OCI-LY3 (cell line): Measurements from ENCODE around the gene SPINK4.

Experiments
- H2AFZ ChIP-seq: fragments of 200-600, 300-600 bp; shearing (Covaris generic); 2 replicates; pipeline ENCODE4 v1.6.0; 2014; ENCODE audit warnings: antibody characterized with exemption, low read depth, low read length
- H3K27ac ChIP-seq: fragments of 200-600, 300-600 bp; sonication (generic); 2 replicates; pipeline ENCODE4 v1.5.1; 2014; ENCODE audit warnings: mild to moderate bottlenecking, low read length, moderate library complexity, mixed read lengths
- H3K27me3 ChIP-seq: fragments of 200-600, 300-600 bp; sonication (generic); 2 replicates; pipeline ENCODE4 v1.6.1; 2014; ENCODE audit warnings: low read depth, low read length, mixed read lengths
- H3K36me3 ChIP-seq: fragments of 200-600, 300-600 bp; sonication (generic); replicated peaks from 2 replicates; pipeline ENCODE3; 2014; ENCODE audit warnings: low read depth, low read length, mixed read lengths
- H3K4me1 ChIP-seq: fragments of 300-600, 200-600 bp; sonication (generic); 2 replicates; pipeline ENCODE4 v1.6.1; 2014; ENCODE audit warnings: low read length, mixed read lengths
- H3K4me2 ChIP-seq: fragments of 200-600, 300-600 bp; sonication (generic); 2 replicates; pipeline ENCODE4 v1.6.1; 2014; ENCODE audit warnings: low read length, mixed read lengths
- H3K4me3 ChIP-seq: fragments of 300-600, 200-600 bp; sonication (generic); 2 replicates; pipeline ENCODE4 v1.5.1; 2014; ENCODE audit warnings: antibody characterized with exemption, mild to moderate bottlenecking, low read length, moderate library complexity
- H3K79me2 ChIP-seq: fragments of 300-600, 200-600 bp; shearing (Covaris generic); 2 replicates; pipeline ENCODE4 v1.6.1; 2014; ENCODE audit warnings: mild to moderate bottlenecking, low read length, mixed read lengths
- H3K9ac ChIP-seq: fragments of 300-600, 200-600 bp; shearing (Covaris generic); 2 replicates; pipeline ENCODE4 v1.6.0; 2014; ENCODE audit warnings: mild to moderate bottlenecking, low read length, moderate library complexity
- H3K9me3 ChIP-seq: fragments of 200-600, 300-600 bp; shearing (Covaris generic); 2 replicates; pipeline ENCODE4 v1.6.1; 2014; ENCODE audit warnings: low read length, mixed read lengths; ENCODE audit not compliant: insufficient read depth
- H4K20me1 ChIP-seq: fragments of 200-600, 300-600 bp; sonication (generic); 2 replicates; pipeline ENCODE4 v1.6.1; 2016; ENCODE audit warnings: low read length, mixed read lengths; ENCODE audit not compliant: insufficient read depth
- CTCF ChIP-seq: fragments of 200-600, 300-600 bp; sonication (generic); IDR thresholded peaks from 2 replicates; pipeline ENCODE4 v1.5.1; 2014; ENCODE audit warnings: antibody characterized with exemption, low read length, low read depth
- EZH2phosphoT487 ChIP-seq: fragments of 200-600 bp; shearing (Covaris generic); IDR thresholded peaks from 2 replicates; pipeline ENCODE4 v1.6.1; 2018; ENCODE audit warnings: antibody characterized with exemption, mixed run types, low read depth

SPINK4 gene

GRCh38 chr9:33289936-33290246 is 49.9 kb downstream of the SPINK4 start:
- Histone ChIP-seq H3K36me3 (peaks cover 32% of the 10 kb centered on the region), H3K4me2 (peak overlapping the region; percentile 80), H4K20me1 (0 out of 2 replicates have a peak, but pooled peaks cover 3% of the 10 kb centered on the region), H3K79me2 (peaks cover 50% of the 10 kb centered on the region), H3K9me3 (no peaks in the 10 kb centered on the region), H3K27ac (peak overlapping the region; percentile 83), H3K27me3 (no peaks in the 10 kb centered on the region), H2AFZ (peak overlapping the region; percentile 39; the same call in 1 of the 2 replicates), H3K4me3 (peak overlapping the region; percentile 89), H3K9ac (peak overlapping the region; percentile 93), H3K4me1 (peaks cover 51% of the 10 kb centered on the region)
- no peak for TF ChIP-seq CTCF
- TF ChIP-seq EZH2phosphoT487: no peak

GRCh38 chr9:33290247-33291030 is 50.5 kb downstream of the SPINK4 start, which contains the start of gene NFX1:
TSS of gene NFX1 (plus strand) at chr9:33290516. CDS start at chr9:33290573, 57 bp downstream.
- H3K9ac ChIP-seq: peak within 1 kb of the TSS; percentile 93
- H3K4me3 ChIP-seq: peak within 1 kb of the TSS; percentile 89
- peaks cover 36% of the 10 kb centered on the region for H3K36me3 ChIP-seq
- no peak for TF ChIP-seq CTCF
- no peak for TF ChIP-seq EZH2phosphoT487
- peak within 1 kb of the TSS; percentile 39; the same call in 1 of the 2 replicates for H2AFZ ChIP-seq
- H3K79me2 ChIP-seq: peaks cover 56% of the 10 kb centered on the region
- H3K9me3 ChIP-seq: no peaks in the 10 kb centered on the region
- H4K20me1 ChIP-seq: 0 out of 2 replicates have a peak, but pooled peaks cover 3% of the 10 kb centered on the region
- peak within 1 kb of the TSS; percentile 93 for H3K4me2 ChIP-seq
- H3K27me3 ChIP-seq: no peaks in the 10 kb centered on the region
- peaks cover 57% of the 10 kb centered on the region for H3K4me1 ChIP-seq
- peak within 1 kb of the TSS; percentile 83 for H3K27ac ChIP-seq

- no peak overlapping the region for H2AFZ ChIP-seq
- peaks cover 61% of the 10 kb centered on the region for H3K79me2 ChIP-seq
- H4K20me1 ChIP-seq: 0 out of 2 replicates have a peak, but pooled peaks cover 3% of the 10 kb centered on the region
- H3K36me3 ChIP-seq: peaks cover 42% of the 10 kb centered on the region
- H3K4me3 ChIP-seq: peak overlapping the region; percentile 89
- peak overlapping the region; percentile 83 for H3K27ac ChIP-seq
- peak overlapping the region; percentile 93 for H3K9ac ChIP-seq
- H3K27me3 ChIP-seq: no peaks in the 10 kb centered on the region
- peaks cover 63% of the 10 kb centered on the region for H3K4me1 ChIP-seq
- peak overlapping the region; percentile 93 for H3K4me2 ChIP-seq
- no peaks in the 10 kb centered on the region for H3K9me3 ChIP-seq
- no peak for TF ChIP-seq CTCF
- TF ChIP-seq EZH2phosphoT487: no peak
These were observed 51.0 kb downstream of the SPINK4 start for GRCh38 chr9:33291031-33291397.

GRCh38 chr9:33291901-33292300 is 51.9 kb downstream of the SPINK4 start:
- Histone ChIP-seq H3K9ac (no peak overlapping the region), H2AFZ (no peak overlapping the region), H3K4me3 (peak overlapping the region; percentile 89; the same call in 1 of the 2 replicates), H3K79me2 (peaks cover 70% of the 10 kb centered on the region), H4K20me1 (0 out of 2 replicates have a peak, but pooled peaks cover 3% of the 10 kb centered on the region), H3K4me1 (peaks cover 69% of the 10 kb centered on the region), H3K27ac (peak overlapping the region; percentile 98), H3K36me3 (peaks cover 50% of the 10 kb centered on the region), H3K4me2 (peak overlapping the region; percentile 93), H3K9me3 (no peaks in the 10 kb centered on the region), H3K27me3 (no peaks in the 10 kb centered on the region)
- no peak for TF ChIP-seq EZH2phosphoT487
- TF ChIP-seq CTCF: no peak
